NCI-H510A treated with DMSO at 0.1 percent for 48 hours (cell line): Measurements from ENCODE around the gene TPM1.
"Not testable (repeated sequence)": the region's sequence is repeated elsewhere in the genome, so short reads cannot be mapped to it uniquely, and the experiment has no call there.

Experiments
- DNase-seq: peaks from one replicate; lab custom pipeline; 2025; lab: John Stamatoyannopoulos, UW

The TPM1 gene

GRCh38 chr15:63094495-63094931 is 52.0 kb downstream of the TPM1 start:
- DNase-seq, result no peak

DNA sequence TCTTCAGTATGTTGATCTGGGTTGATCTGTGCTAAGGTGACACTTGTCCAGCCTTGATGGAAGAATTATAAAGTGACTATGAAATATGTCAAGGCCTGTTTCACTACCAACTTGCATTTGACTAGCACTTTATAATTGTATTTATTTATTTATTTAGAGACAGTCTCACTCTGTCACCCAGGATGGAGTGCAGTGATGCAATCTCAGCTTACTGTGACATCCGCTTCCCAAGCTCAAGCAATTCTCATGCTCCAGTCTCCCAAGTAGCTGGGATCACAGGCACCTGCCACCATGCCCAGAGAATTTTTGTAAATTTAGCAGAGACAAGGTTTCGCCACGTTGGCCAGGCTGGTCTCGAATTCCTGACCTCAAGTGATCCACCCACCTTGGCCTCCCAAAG is 53.6 kb downstream of the TPM1 start:
- no peak for DNase-seq

GRCh38 chr15:63098901-63099300 is 56.4 kb downstream of the TPM1 start:
- not testable (repeated sequence) for DNase-seq

DNA sequence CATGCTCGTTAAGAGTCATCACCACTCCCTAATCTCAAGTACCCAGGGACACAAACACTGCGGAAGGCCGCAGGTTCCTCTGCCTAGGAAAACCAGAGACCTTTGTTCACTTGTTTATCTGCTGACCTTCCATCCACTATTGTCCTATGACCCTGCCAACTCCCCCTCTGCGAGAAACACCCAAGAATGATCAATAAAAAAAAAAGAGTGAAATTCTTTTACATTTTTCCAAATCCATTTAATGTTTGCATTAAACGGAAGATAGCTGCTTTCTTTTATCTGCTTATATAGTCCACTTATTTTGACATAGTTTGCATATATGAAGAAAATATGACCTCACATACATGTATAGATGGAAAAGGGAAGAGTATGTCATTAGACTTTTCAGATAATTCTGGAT is 57.0 kb downstream of the TPM1 start:
- DNase-seq, result not testable (repeated sequence)

DNA sequence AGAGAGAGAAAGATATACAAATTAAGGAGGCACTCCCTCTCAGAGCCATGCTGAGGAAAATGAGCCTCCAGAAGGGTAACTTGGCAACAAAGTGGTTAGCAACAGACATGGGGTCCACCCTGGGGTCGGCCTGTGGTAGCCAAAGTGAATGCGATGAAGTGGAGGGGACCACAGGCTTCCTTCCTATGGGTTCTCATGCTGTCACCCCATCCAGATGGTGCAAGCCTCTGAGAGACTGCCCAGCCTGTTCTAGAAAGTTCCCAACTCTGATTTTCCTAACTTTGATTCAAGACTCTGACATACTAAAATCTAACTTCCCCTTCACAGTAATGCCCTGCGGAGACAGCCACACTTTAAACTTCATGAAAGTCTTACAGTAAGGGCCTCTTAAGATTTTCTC is 60.9 kb downstream of the TPM1 start:
- DNase-seq, result no peak

- DNase-seq, result no peak
Measured at GRCh38 chr15:63104727-63105126, 62.2 kb downstream of the TPM1 start.

DNA sequence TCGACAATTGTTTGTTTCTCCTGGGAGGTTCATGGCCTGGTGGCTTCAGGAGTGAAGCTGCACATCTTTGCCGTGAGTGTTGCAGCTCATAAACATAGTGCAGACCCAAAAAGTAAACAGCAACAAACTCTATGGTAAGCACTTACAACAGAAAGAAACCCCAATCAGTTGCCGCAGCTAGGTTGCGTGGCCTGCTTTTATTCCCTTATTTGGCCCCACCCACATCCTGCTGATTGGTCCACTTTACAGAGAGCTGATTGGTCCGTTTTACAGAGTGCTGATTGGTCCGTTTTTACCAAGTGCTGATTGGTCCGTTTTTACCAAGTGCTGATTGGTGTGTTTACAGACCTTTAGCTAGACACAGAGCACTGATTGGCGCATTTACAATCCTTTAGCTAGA is 62.8 kb downstream of the TPM1 start:
- DNase-seq, result not testable (repeated sequence)

GRCh38 chr15:63107895-63108546 is 65.5 kb downstream of the TPM1 start:
- DNase-seq, result no peak

DNA sequence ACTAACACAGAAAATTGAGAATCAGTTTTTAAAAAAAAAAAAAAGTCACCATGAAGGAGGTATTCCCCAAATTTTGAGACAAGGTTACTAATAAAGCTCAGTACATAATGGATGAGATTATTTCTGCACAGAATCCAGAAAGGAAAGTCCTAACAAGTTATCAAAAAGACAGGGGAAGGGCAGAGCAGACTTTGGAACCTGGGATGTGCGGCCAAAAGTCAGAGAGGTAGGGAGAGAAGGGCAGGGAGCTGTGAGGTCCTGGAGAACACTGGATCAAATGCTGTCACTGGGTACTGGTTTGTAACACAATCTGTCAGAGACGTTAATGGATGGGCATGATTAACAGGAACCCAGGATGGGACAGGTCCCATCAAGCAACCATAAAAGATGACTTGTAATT is 67.0 kb downstream of the TPM1 start:
- DNase-seq, result no peak

GRCh38 chr15:63109920-63110319 is 67.4 kb downstream of the TPM1 start:
- no peak for DNase-seq

DNA sequence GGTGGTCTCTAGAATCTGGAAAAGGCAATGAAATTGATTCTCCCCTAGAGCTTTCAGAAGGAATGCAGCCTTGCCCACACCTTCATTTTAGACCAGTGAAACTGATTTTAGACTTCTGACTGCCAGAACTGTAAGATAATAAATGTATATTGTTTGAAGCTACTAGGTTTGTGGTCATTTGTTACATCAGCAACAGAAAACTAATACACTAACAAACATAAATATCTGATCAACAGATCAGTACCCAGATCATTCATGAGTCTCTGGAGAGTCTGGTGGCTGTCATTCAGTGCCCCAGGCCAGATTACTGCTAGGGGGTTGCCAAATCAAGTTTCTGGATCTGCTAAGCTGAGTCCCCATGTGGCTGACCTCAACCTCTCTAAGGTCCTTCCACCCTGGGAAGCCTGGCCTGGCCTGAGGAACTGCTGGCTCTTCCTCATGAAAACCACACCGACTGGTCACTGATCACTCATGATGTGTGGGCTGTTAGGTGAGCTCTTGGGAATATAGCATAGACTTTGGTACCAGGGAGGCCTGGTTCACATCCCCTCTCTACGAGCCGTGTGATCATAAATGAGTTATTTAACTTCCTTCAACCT is 68.0 kb downstream of the TPM1 start:
- DNase-seq, result no peak

- no peak for DNase-seq
Measured at GRCh38 chr15:63111481-63111880, 68.9 kb downstream of the TPM1 start.

GRCh38 chr15:63112871-63113270 is 70.3 kb downstream of the TPM1 start:
- DNase-seq, result no peak

- no peak for DNase-seq
Measured at GRCh38 chr15:63114465-63114864, 71.9 kb downstream of the TPM1 start.
